ENCODE results near the gene CEACAM21. TPM values are rescaled to one million over a fixed set of nuclear protein-coding genes. Genes with fewer than 3 reads are reported as not detected.

CEACAM21 gene
- total RNA-seq, 2 donors from 2014 or later: 0.52 TPM; not detected in 1

DNA sequence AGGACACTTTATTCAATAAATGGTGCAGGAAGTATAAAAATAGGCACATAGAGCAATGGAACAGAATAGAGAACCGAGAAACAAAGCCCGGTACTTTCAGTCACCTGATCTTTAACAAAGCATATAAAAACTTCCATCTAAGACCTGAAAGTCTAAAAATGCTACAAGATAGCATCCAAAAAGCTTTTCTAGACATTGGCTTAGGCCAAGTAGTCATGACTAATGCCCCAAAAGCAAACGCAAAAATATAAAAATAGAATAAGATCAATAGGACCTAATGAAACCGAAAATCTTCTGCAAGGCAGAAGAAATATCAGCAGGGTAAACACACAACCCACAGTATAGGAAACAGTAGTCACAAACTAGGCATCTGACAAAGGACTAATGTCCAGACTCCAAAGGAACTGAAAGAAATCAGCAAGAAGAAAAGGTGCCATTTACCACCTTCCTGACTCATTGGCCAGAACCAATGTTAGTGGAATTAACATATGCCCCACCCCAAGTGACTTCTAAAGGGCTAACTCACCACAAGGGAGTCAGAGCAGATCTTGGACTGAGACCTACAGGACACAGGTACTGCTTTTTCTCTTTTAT lies 40.8 kb upstream of the CEACAM21 start:
- Histone ChIP-seq H3K36me3 (replicated peaks in 1 of 2; ENCODE audit: insufficient read depth in 1 of 2, low read depth in 2 of 2) (no peaks in the 10 kb centered on the region), H3K9me3 (peaks cover 0 to 6% (median 0%) of the 10 kb centered on the region in 3 donors), H3K4me1 (no peaks in the 10 kb centered on the region), H3K27ac (peak overlapping the region in 1 of 4 donors; percentile 30), H3K27me3 (no peaks in the 10 kb centered on the region), H3K4me3 (no peak overlapping the region)
- ATAC-seq: no peak
- TF ChIP-seq, protein P1, sequence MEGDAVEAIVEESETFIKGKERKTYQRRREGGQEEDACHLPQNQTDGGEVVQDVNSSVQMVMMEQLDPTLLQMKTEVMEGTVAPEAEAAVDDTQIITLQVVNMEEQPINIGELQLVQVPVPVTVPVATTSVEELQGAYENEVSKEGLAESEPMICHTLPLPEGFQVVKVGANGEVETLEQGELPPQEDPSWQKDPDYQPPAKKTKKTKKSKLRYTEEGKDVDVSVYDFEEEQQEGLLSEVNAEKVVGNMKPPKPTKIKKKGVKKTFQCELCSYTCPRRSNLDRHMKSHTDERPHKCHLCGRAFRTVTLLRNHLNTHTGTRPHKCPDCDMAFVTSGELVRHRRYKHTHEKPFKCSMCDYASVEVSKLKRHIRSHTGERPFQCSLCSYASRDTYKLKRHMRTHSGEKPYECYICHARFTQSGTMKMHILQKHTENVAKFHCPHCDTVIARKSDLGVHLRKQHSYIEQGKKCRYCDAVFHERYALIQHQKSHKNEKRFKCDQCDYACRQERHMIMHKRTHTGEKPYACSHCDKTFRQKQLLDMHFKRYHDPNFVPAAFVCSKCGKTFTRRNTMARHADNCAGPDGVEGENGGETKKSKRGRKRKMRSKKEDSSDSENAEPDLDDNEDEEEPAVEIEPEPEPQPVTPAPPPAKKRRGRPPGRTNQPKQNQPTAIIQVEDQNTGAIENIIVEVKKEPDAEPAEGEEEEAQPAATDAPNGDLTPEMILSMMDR (IDR thresholded peaks at IDR 0.05): no peak
- TF ChIP-seq POLR2A (IDR thresholded peaks at IDR 0.05): no peak
- no peak for DNase-seq
- intact Hi-C loops (cut with DNase I): no loop called here
- 39 to 44% methylated on average over 4 of the region's 4 CpGs for WGBS, 2 donors

DNA sequence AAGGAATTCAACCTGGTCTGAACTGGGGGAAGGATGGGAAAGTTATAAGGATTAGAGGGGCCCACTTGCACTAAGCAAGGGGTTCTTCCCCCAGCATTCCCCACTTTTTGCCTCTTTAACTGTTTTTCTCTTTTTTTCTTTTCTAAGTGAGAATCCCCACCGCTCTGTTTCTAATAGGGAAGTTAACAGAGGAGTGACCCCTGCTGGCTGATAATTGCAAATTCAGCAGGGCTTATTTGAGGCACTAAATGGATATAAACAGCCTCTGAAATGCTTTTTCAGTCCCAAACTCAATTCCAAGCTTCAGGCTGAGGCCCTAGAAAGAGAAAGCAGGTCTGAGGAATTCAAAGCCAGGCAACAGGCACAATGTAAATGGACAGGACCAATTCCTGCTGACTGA lies 38.2 kb upstream of the CEACAM21 start:
- peaks cover 0 to 6% (median 0%) of the 10 kb centered on the region in 3 donors for H3K9me3 ChIP-seq
- H3K27me3 ChIP-seq: no peaks in the 10 kb centered on the region
- H3K36me3 ChIP-seq (replicated peaks in 1 of 2; ENCODE audit: insufficient read depth in 1 of 2, low read depth in 2 of 2): no peaks in the 10 kb centered on the region
- no peaks in the 10 kb centered on the region for H3K4me1 ChIP-seq
- TF ChIP-seq, protein P1 (IDR thresholded peaks at IDR 0.05): peak in 3 of 7 experiments; percentile 10 to 23 (median 22)
- no peak for TF ChIP-seq POLR2A (IDR thresholded peaks at IDR 0.05)
- no peak overlapping the region for H3K27ac ChIP-seq
- DNase-seq (no peak), ATAC-seq (no peak)
- no peak overlapping the region for H3K4me3 ChIP-seq
- WGBS, 2 donors: 33 to 53% methylated on average over 1 of the region's 1 CpG
- intact Hi-C loops (cut with DNase I): no loop called here

DNA sequence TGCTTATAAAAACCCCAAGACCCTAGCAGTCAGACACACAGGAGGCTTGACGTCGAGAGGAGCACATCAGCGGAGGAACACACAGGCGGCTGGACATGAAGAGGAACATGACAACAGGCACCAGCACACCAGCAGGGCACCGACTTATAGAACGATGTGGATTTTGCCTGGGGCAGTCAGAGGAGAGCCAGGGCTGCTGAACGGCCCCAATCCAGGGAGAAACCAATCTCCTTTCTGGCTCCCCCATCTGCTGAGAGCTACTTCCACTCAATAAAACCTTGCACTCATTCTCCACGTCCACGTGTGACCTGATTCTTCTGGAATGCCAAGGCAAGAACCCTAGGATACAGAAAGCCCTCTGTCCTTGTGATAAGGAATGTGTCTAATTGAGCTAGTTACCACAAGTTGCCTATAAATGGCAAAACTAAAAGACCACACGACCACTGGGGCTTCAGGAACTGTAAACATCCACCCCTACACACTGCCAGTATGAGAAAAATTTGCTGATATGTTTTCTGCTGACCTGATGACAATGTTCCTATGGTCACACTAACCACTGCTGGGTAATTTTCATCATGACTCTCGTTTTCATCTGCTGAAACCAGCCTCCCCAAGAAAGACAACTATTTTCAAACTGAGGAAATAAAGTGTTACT lies 35.8 kb upstream of the CEACAM21 start:
- no peak overlapping the region for H3K27ac ChIP-seq
- no peak for ATAC-seq
- no peak for TF ChIP-seq POLR2A (IDR thresholded peaks at IDR 0.05)
- TF ChIP-seq, protein P1 (IDR thresholded peaks at IDR 0.05): no peak
- 40 to 52% methylated on average over 11 of the region's 11 CpGs for WGBS, 2 donors
- H3K4me1 ChIP-seq: no peaks in the 10 kb centered on the region
- no peaks in the 10 kb centered on the region for H3K36me3 ChIP-seq (replicated peaks in 1 of 2; ENCODE audit: insufficient read depth in 1 of 2, low read depth in 2 of 2)
- intact Hi-C loops (cut with DNase I): no loop called here
- H3K4me3 ChIP-seq: no peak overlapping the region
- no peak for DNase-seq
- peaks cover 0 to 6% (median 0%) of the 10 kb centered on the region in 3 donors for H3K9me3 ChIP-seq
- no peaks in the 10 kb centered on the region for H3K27me3 ChIP-seq

DNA sequence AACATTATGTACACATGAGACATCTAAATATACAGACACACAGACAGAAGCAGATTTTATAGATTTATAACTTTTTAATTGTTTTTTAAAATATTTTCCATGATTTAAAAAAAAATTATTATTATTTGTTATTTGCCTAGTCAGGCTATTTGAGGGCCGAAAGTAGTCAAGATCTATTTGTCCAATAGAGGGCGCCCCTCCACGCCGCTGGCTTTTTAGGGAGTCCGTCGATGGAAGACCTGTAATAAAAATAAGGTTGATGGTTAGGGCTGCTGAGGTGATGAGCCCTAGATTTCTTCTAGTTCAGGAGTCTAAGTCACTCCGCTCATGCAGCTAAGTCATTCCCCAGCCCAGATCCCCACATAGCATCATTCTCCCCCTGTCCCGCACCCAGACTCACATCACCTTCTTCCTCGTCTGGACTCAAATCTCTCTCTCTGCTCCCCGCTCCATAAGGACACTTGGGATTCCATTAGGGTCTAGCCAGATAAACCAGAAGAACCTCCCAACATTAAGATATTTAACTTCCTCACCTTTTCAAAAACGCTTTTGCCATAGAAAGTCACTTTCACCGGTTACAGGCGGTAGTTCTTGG lies 33.9 kb upstream of the CEACAM21 start:
- DNase-seq (peak; percentile 27 to 67 (median 58)), ATAC-seq (no peak)
- Histone ChIP-seq H3K4me3 (no peak overlapping the region), H3K36me3 (replicated peaks in 1 of 2; ENCODE audit: insufficient read depth in 1 of 2, low read depth in 2 of 2) (no peaks in the 10 kb centered on the region), H3K4me1 (no peaks in the 10 kb centered on the region), H3K9me3 (peaks cover 0 to 6% (median 0%) of the 10 kb centered on the region in 3 donors), H3K27me3 (no peaks in the 10 kb centered on the region), H3K27ac (no peak overlapping the region)
- intact Hi-C loops (cut with DNase I): no loop called here
- TF ChIP-seq, protein P1 (IDR thresholded peaks at IDR 0.05): peak; percentile 11 to 67 (median 40)
- no peak for TF ChIP-seq POLR2A (IDR thresholded peaks at IDR 0.05)
- WGBS, 2 donors: 38 to 46% methylated on average over 13 of the region's 13 CpGs
